Measurements from ENCODE around the gene ATG7. TPM values are rescaled to one million over a fixed set of nuclear protein-coding genes. Genes with fewer than 3 reads are reported as not detected.
"Not testable (repeated sequence)": the region's sequence is repeated elsewhere in the genome, so short reads cannot be mapped to it uniquely, and the experiment has no call there.

The ATG7 gene
- total RNA-seq, 4 donors from 2014 or later: 31.3 to 67.7 (median 51.3) TPM

DNA sequence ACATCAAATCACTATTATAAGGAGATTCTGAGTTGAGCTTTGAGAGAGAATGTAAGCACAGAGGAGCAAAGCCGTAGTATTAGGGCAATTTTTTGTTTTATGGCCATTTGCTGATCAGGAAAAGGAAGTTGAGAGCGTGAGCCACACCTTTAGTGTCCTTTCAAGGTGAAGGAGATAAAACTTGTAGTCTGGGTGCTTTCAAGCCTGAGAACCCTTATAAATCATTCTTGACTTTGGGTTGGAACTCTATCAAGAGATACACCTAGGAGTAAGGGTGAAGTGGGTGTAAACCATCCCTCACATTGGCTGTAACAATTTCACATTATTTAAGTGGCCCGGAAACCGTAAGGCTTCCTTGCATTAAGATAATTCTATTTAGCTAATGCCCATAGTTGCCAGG is 122.2 kb downstream of the ATG7 start:
- TF ChIP-seq CTCF (IDR thresholded peaks at IDR 0.05) (no peak), POLR2A (IDR thresholded peaks at IDR 0.05) (no peak)
- H3K4me1 ChIP-seq: peaks cover 0 to 26% (median 3%) of the 10 kb centered on the region in 3 donors
- H3K9me3 ChIP-seq: no peaks in the 10 kb centered on the region
- H3K4me3 ChIP-seq: no peak overlapping the region
- DNase-seq: no peak
- 92 to 93% methylated on average over 4 of the region's 4 CpGs for WGBS, 2 donors
- intact Hi-C loops (cut with DNase I): no loop called here
- no peaks in the 10 kb centered on the region for H3K36me3 ChIP-seq
- H3K27me3 ChIP-seq: no peaks in the 10 kb centered on the region
- H3K27ac ChIP-seq: no peak overlapping the region

GRCh38 chr3:11400213-11400612 is 128.0 kb downstream of the ATG7 start:
- Histone ChIP-seq H3K27ac (no peak overlapping the region), H3K36me3 (peaks cover 0 to under 1% (median 0%) of the 10 kb centered on the region in 3 donors), H3K4me3 (no peak overlapping the region), H3K4me1 (no peaks in the 10 kb centered on the region), H3K9me3 (no peaks in the 10 kb centered on the region), H3K27me3 (no peaks in the 10 kb centered on the region)
- WGBS, 2 donors: 66 to 78% methylated on average over 4 of the region's 4 CpGs
- TF ChIP-seq POLR2A (IDR thresholded peaks at IDR 0.05): no peak
- no peak for TF ChIP-seq CTCF (IDR thresholded peaks at IDR 0.05)
- intact Hi-C loops (cut with DNase I): no loop called here
- no peak for DNase-seq

DNA sequence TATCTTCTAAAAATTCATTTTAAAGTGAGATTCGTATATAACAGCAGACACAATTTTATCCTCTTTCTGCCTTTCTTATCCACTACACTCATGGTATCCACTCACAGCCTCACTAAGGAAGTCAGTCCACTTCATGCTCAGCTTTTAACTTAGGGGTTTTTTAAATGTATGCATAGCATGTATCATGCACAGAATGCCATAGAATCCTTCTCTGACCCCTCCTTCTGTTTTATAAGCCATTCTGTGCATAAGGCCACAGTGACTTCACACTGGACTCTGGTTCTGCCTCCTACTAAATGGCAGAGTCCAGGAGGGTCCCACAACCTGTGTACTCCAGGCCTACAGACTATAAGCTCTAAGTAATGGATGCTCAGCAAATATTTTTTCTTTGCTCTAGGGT is 129.2 kb downstream of the ATG7 start:
- TF ChIP-seq CTCF (IDR thresholded peaks at IDR 0.05) (no peak), POLR2A (IDR thresholded peaks at IDR 0.05) (no peak)
- Histone ChIP-seq H3K4me1 (no peaks in the 10 kb centered on the region), H3K27me3 (no peaks in the 10 kb centered on the region), H3K9me3 (no peaks in the 10 kb centered on the region), H3K4me3 (no peak overlapping the region), H3K36me3 (peaks cover 0 to 12% (median 0%) of the 10 kb centered on the region in 3 donors), H3K27ac (no peak overlapping the region)
- no peak for DNase-seq
- WGBS, 2 donors: 96% methylated on average over 1 of the region's 1 CpG
- intact Hi-C loops (cut with DNase I): no loop called here

- WGBS, 2 donors: 90 to 97% methylated on average over 2 of the region's 2 CpGs
- no peak overlapping the region for H3K4me3 ChIP-seq
- DNase-seq: no peak
- no peaks in the 10 kb centered on the region for H3K4me1 ChIP-seq
- H3K9me3 ChIP-seq: peaks cover 0 to 21% (median 14%) of the 10 kb centered on the region in 3 donors
- TF ChIP-seq CTCF (IDR thresholded peaks at IDR 0.05) (no peak), POLR2A (IDR thresholded peaks at IDR 0.05) (no peak)
- intact Hi-C loops (cut with DNase I): no loop called here
- no peak overlapping the region for H3K27ac ChIP-seq
- no peaks in the 10 kb centered on the region for H3K27me3 ChIP-seq
- H3K36me3 ChIP-seq: peaks cover 0 to 38% (median 0%) of the 10 kb centered on the region in 3 donors
These were observed 133.1 kb downstream of the ATG7 start for GRCh38 chr3:11405323-11405722.

DNA sequence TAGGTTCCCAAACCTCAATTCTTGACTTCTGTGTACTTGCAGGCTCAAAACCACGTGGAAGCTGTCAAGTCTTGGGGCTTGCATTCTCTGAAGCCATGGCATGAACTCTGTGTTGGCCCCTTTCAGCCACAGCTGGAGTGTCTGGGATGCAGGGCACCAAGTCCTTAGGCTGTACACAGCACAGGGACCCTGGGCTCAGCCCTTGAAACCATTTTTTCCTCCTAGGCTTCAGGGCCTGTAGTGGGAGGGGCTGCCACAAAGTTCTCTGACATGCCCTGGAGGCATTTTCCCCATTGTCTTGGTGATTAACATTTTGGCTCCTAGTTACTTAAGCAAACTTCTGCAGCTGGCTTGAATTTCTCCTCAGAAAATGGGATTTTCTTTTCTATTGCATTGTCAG is 135.4 kb downstream of the ATG7 start:
- Histone ChIP-seq H3K27me3 (no peaks in the 10 kb centered on the region), H3K36me3 (peaks cover 0 to 38% (median 0%) of the 10 kb centered on the region in 3 donors), H3K27ac (no peak overlapping the region), H3K4me3 (no peak overlapping the region), H3K9me3 (peaks cover 0 to 21% (median 14%) of the 10 kb centered on the region in 3 donors), H3K4me1 (no peaks in the 10 kb centered on the region)
- no peak for DNase-seq
- TF ChIP-seq POLR2A (IDR thresholded peaks at IDR 0.05) (no peak), CTCF (IDR thresholded peaks at IDR 0.05) (no peak)
- 67 to 100% methylated on average over 1 of the region's 1 CpG for WGBS, 2 donors
- intact Hi-C loops (cut with DNase I): no loop called here

GRCh38 chr3:11408324-11408859 is 136.2 kb downstream of the ATG7 start:
- H3K36me3 ChIP-seq: peaks cover 0 to 38% (median 0%) of the 10 kb centered on the region in 3 donors
- H3K4me3 ChIP-seq; H3K27me3 ChIP-seq; H3K27ac ChIP-seq; intact Hi-C loops (cut with DNase I); H3K4me1 ChIP-seq; DNase-seq: not testable (repeated sequence)
- WGBS, 2 donors: 91 to 100% methylated on average over 4 of the region's 4 CpGs
- peaks cover 0 to 21% (median 14%) of the 10 kb centered on the region in 3 donors for H3K9me3 ChIP-seq
